SU-DHL-6 (cell line): ENCODE data around the gene KRT36.

Experiments
- EZH2phosphoT487 ChIP-seq: fragments of 200-600 bp; sonication (generic), shearing (Covaris generic); conservative IDR thresholded peaks from 2 replicates; pipeline ENCODE4 v1.6.1; 2018; ENCODE audit warnings: mild to moderate bottlenecking, antibody characterized with exemption, low read length, moderate library complexity, mixed read lengths
- TF ChIP-seq, protein P1 (sequence below): fragments of 200-600 bp; sonication (generic); IDR thresholded peaks from one replicate; pipeline ENCODE4 v1.5.1; 2017; ENCODE audit warnings: antibody characterized with exemption, mild to moderate bottlenecking, low read length, moderate library complexity; ENCODE audit not compliant: insufficient read depth, poor library complexity, severe bottlenecking

DNA sequence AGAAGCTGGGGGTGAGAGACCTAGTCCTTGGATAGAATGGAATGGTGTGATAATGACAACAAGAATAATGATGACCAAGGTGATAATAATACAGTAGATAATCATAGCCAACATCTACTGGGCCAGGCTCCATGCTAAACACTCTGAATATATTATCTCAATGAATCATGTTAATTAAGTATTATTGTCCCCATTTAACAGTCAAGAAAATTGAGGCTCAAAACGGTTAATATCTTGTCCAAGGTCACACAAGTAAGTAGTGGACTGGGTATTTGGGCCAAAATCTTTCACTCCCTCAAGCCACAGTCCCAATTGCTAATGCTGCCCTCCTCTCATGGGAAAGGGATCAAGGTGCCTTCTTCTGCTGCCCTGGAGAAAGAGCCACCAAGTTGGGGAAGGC is 42.3 kb upstream of the KRT36 start:
- TF ChIP-seq, protein P1, sequence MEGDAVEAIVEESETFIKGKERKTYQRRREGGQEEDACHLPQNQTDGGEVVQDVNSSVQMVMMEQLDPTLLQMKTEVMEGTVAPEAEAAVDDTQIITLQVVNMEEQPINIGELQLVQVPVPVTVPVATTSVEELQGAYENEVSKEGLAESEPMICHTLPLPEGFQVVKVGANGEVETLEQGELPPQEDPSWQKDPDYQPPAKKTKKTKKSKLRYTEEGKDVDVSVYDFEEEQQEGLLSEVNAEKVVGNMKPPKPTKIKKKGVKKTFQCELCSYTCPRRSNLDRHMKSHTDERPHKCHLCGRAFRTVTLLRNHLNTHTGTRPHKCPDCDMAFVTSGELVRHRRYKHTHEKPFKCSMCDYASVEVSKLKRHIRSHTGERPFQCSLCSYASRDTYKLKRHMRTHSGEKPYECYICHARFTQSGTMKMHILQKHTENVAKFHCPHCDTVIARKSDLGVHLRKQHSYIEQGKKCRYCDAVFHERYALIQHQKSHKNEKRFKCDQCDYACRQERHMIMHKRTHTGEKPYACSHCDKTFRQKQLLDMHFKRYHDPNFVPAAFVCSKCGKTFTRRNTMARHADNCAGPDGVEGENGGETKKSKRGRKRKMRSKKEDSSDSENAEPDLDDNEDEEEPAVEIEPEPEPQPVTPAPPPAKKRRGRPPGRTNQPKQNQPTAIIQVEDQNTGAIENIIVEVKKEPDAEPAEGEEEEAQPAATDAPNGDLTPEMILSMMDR = no peak
- no peak for TF ChIP-seq EZH2phosphoT487
